Aorta (tissue), 5 donors: ENCODE measurements around the gene MAD1L1. TPM values are rescaled to one million over a fixed set of nuclear protein-coding genes. Genes with fewer than 3 reads are reported as not detected.
"Not testable (repeated sequence)": the region's sequence is repeated elsewhere in the genome, so short reads cannot be mapped to it uniquely, and the experiment has no call there.

Experiments used
- ATAC-seq: fragments of 200-7000 bp; cut with Tn5 transposase; one replicate; pipeline ENCODE4 v1.9.1; 2022; ENCODE audit warnings: moderate library complexity; ENCODE audit not compliant: low FRiP score
- DNase-seq, 2 donors: peaks; one replicate each; pipeline ENCODE4 v3.0.0-alpha.2; 2020
- H3K27ac ChIP-seq, 2 donors: one replicate each; pipeline ENCODE4 v1.5.1; 2013; ENCODE audit warnings: low read length in 2 of 2, mild to moderate bottlenecking in 2 of 2, moderate library complexity in 2 of 2, control low read depth in 1 of 2, inconsistent platforms in 1 of 2, low read depth in 1 of 2
- H3K27me3 ChIP-seq, 2 donors: one replicate each; pipeline ENCODE4 v1.6.1; 2013; ENCODE audit warnings: control low read depth in 1 of 2, low read length in 1 of 2, mild to moderate bottlenecking in 1 of 2, moderate library complexity in 1 of 2; ENCODE audit not compliant: insufficient read depth in 2 of 2, control insufficient read depth in 1 of 2
- H3K36me3 ChIP-seq, 2 donors: one replicate each; pipeline ENCODE4 v1.6.1; 2013; ENCODE audit warnings: control low read depth in 1 of 2, low read length in 1 of 2, mild to moderate bottlenecking in 1 of 2; ENCODE audit not compliant: insufficient read depth in 2 of 2, control insufficient read depth in 1 of 2
- H3K4me1 ChIP-seq, 2 donors: one replicate each; pipeline ENCODE4 v1.6.1; 2013; ENCODE audit warnings: low read length in 2 of 2, control low read depth in 1 of 2, mild to moderate bottlenecking in 1 of 2, moderate library complexity in 1 of 2; ENCODE audit not compliant: insufficient read depth in 2 of 2, control insufficient read depth in 1 of 2
- H3K4me3 ChIP-seq, 2 donors: one replicate each; pipeline ENCODE4 v1.5.1; 2013; ENCODE audit warnings: low read length in 2 of 2, control low read depth in 1 of 2, mild to moderate bottlenecking in 1 of 2
- H3K9me3 ChIP-seq: one replicate; pipeline ENCODE4 v1.6.1; 2013; ENCODE audit warnings: mild to moderate bottlenecking, low read length; ENCODE audit not compliant: control insufficient read depth
- WGBS, 2 donors: extraction: QIAGEN DNeasy Blood & Tissue Kit; methylation state at CpG; one replicate each; pipeline ENCODE4 v1.1.7; 2013; 5-methylcytosine and 5-hydroxymethylcytosine counted together
- intact Hi-C, 2 donors: fragments of 100-400 bp; cut with DNase I; formaldehyde crosslinking; loops; one replicate each; pipeline versions ENCODE4 v1.14.2 to v1.15.0; 2022
- polyA plus RNA-seq, 2 donors: library from polyadenylated mRNA; stranded (reverse); fragments of 200-250 nt; gene quantifications; one replicate each; pipeline ENCODE4 v1.2.3, GENCODE V29; 2013
- total RNA-seq, 2 donors: library from RNA; stranded (reverse); fragmentation: NEBNext Ultra II Directional; extraction: Animal tissue kit (Norgen Biotek cat#: 25700); gene quantifications; one replicate each; pipeline ENCODE4 v1.2.1, GENCODE V29; 2021
- donor health status: healthy with polysubstance abuse.
- donor health status: Bipolar disorder and iron deficiency.
- donor health status: DM: no; HTN: no; CAD: no.
- donor health status: DM: no; HTN: no; CAD: no.
- donor health status: DM: yes; HTN: yes; CAD: no.

MAD1L1 gene
- total and polyA plus RNA-seq, 4 donors: 14.8 to 35.8 (median 20.2) TPM

DNA sequence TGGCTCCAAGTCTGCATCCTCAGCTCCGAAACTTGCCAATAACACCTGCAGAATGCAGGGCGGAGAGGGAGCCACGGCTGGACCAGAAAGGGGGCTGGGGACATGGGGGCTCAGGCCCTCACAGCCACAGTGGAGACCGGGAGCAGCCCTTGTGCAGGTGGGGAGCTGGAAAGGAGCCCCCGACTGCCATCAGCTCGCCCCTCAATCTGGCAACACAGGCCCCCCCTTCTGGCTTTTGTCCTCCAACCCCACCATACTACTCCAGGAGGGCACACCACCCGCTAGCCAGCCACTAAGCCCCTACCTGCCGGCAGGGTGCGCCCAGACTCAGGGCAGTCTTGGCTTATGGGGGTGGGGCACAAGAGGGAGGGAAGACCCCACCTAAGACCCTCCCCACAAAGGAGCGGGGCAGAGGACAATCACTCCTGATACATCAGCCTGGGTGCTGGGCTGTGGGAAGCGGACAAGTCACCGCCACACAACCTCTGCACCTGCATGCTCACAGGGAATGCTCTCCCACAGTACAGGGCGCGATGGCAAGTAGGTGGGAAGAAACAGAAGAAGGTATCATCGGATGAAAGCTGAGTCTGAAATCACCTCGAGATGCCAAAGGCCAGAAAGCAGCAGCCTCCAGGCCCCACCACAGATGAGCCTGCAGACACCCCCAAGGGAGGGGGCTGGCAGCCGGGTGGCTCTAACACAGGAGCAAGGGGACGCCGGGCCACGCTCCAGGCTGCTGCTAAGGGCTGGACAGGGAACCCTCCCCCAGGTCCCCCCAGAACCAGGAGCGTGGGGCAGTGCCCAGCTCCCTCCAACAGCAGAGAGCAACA is 297.4 kb downstream of the MAD1L1 start:
- Histone ChIP-seq H3K27ac (no peak overlapping the region), H3K27me3 (no peaks in the 10 kb centered on the region), H3K4me1 (no peaks in the 10 kb centered on the region), H3K4me3 (no peak overlapping the region), H3K9me3 (no peaks in the 10 kb centered on the region), H3K36me3 (no peaks in the 10 kb centered on the region)
- intact Hi-C loops: no loop called here
- peak; percentile 26 to 52 for DNase-seq
- peak; percentile 12 for ATAC-seq
- WGBS, 2 donors: 97 to 99% methylated on average over 21 of the region's 21 CpGs

DNA sequence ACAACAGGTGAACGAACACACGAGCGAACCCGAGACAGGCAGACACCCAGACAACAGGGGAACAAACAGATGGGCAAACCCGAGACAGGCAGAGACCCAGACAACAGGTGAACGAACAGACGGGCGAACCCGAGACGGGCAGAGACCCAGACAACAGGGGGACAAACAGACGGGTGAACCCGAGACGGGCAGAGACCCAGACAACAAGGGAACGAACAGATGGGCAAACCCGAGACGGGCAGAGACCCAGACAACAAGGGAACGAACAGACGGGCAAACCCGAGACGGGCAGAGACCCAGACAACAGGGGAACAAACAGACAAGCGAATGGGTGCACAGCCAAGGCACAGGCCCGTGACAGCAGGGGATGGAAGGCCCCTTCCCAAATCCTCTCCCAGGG is 298.0 kb downstream of the MAD1L1 start:
- Histone ChIP-seq H3K27ac (no peak overlapping the region), H3K4me1 (no peaks in the 10 kb centered on the region), H3K27me3 (no peaks in the 10 kb centered on the region), H3K9me3 (no peaks in the 10 kb centered on the region), H3K36me3 (no peaks in the 10 kb centered on the region), H3K4me3 (no peak overlapping the region)
- intact Hi-C loops: no loop called here
- 96% methylated on average over 22 of the region's 22 CpGs for WGBS, 2 donors
- no peak for ATAC-seq
- DNase-seq: no peak

DNA sequence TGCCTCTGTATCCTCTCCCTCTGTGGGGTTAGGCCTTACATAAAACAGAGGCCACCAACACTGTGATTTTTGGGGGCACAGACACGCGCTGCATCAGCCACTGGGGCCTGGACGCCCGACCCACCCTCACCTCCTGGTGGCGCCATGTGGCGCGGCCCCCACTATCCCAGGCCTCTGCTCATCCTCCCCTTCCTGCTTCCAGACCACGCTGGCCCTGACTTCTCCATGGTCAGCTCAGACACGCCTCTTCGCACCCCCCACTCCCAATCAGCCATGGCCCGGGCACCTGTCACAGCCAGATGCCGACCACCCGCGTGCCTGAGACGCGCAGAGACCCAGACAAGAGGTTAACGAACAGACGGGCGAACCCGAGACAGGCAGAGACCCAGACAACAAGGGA is 298.7 kb downstream of the MAD1L1 start:
- intact Hi-C loops: no loop called here
- WGBS, 2 donors: 96% methylated on average over 20 of the region's 20 CpGs
- Histone ChIP-seq H3K4me3 (no peak overlapping the region), H3K36me3 (no peaks in the 10 kb centered on the region), H3K27me3 (no peaks in the 10 kb centered on the region), H3K4me1 (no peaks in the 10 kb centered on the region), H3K27ac (no peak overlapping the region), H3K9me3 (no peaks in the 10 kb centered on the region)
- ATAC-seq: no peak
- no peak for DNase-seq

DNA sequence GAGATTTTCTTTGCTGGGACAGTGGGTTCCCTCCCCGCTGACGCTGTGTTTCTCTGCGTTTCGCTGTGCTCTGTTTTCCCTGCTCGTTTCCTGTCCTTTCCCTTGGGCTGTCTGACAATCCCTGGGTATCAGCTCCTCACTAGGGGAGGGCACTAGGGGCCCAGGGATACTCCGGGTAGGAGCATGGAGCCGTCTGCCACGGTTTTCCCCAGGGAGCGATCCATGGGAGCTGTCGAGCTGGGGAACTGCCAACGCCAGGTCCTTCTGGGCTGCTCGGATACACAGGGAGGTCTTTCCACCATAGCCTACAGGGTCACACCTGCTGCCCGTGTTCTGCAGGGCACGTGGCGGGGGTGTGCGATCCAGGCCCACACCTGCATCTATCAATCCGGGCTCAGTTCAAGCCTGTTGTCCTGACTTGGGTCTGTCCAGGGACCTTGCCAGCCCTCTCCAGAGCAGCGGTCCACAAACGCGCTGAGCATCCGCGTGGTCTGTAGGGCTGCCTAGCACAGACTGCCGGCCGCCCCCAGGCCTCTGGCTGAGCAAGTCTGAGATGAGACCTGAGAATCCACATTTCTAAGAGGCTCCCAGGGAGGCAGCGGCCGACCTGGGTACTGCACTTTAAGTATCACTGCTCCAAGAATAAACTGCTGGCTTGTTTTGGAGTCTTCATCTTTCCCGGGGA is 299.5 kb downstream of the MAD1L1 start:
- no peaks in the 10 kb centered on the region for H3K9me3 ChIP-seq
- H3K4me3 ChIP-seq: no peak overlapping the region
- H3K4me1 ChIP-seq: no peaks in the 10 kb centered on the region
- H3K27me3 ChIP-seq: no peaks in the 10 kb centered on the region
- ATAC-seq (peak; percentile 28), DNase-seq (no peak)
- H3K36me3 ChIP-seq: no peaks in the 10 kb centered on the region
- intact Hi-C loops: no loop called here
- WGBS, 2 donors: 81 to 84% methylated on average over 27 of the region's 27 CpGs
- no peak overlapping the region for H3K27ac ChIP-seq

DNA sequence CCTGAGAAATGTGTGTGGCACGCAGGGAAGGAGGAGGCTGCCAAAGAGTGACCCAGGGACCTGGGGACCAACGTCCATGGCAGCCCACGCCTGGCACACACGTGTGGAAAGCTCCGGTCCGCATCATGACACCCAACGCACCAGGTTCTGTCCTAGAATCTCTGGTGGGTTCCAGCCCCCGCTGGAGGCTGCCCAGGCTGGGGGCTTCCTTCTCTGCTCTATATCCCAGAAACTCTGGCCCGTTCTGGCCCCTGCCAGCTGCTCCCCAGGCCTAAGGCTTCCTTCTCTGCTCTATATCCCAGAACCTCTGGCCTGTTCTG is 300.8 kb downstream of the MAD1L1 start:
- Histone ChIP-seq H3K9me3 (no peaks in the 10 kb centered on the region), H3K36me3 (no peaks in the 10 kb centered on the region), H3K27ac (no peak overlapping the region), H3K27me3 (no peaks in the 10 kb centered on the region), H3K4me1 (no peaks in the 10 kb centered on the region), H3K4me3 (no peak overlapping the region)
- ATAC-seq (no peak), DNase-seq (no peak)
- intact Hi-C loops: no loop called here
- WGBS, 2 donors: 95 to 96% methylated on average over 9 of the region's 9 CpGs

DNA sequence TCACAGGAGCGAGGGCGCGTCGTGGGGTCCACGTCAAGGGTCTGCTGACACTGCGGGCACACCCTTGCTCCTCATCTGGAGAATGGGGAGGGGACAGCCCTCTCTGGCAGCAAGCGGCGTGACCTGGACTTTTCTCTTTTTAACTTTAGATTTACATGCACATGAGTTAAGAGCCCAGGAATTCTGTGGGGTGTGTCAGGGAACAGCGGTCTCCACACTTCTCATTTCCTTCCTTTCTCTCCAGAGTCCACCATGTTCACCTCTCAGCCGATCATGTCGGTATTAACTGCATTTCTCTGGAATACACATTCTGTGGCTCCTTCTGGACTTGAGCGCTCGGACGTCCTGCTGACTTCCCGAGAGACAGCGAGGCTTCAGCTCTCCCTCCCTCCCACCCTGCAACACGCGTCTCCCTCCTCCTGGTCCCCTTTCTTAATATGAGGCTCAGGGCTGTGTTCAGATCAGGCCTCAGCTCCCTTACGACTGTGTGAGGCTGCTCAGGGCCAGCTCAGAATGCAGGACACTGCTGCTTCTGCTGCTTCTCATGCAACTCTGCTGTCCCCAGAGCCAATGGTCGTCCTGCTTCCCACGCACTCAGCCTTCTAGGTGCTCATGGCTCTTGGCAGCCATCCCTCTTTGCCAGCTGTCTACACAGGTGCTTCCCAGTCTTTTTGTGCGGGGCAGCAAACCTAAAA is 301.3 kb downstream of the MAD1L1 start:
- H3K9me3 ChIP-seq: no peaks in the 10 kb centered on the region
- ATAC-seq (no peak), DNase-seq (no peak)
- H3K36me3 ChIP-seq: no peaks in the 10 kb centered on the region
- H3K27me3 ChIP-seq: no peaks in the 10 kb centered on the region
- no peak overlapping the region for H3K27ac ChIP-seq
- intact Hi-C loops: no loop called here
- 94% methylated on average over 22 of the region's 22 CpGs for WGBS, 2 donors
- no peaks in the 10 kb centered on the region for H3K4me1 ChIP-seq
- H3K4me3 ChIP-seq: no peak overlapping the region

DNA sequence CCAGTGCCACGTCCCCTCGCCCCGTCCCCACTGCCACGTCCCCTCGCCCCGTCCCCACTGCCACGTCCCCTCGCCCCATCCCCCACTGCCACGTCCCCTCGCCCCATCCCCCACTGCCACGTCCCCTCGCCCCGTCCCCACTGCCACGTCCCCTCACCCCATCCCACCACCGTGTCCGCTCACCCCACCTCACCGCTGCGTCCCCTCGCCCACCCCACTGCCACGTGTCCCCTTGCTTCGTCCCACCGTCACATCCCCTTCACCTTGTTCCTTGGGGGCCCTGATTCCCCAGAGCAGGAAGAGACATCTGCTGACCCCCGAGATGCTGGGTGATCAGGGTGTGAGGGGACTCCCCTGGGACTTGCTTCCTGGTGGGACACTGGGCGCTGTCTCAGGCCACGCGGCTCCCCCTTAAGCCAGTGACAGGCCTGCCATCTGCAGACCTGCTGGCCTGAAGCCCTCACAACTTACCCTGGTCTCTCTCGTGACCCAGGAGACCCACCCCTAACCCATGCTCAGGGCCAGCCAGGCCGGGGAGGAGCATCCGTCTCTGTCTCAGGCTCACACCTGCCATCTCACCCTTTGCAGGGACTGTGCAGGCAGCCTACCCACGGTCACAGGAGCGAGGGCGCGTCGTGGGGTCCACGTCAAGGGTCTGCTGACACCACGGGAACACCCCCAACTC is 302.2 kb downstream of the MAD1L1 start:
- H3K4me1 ChIP-seq: no peaks in the 10 kb centered on the region
- no peaks in the 10 kb centered on the region for H3K36me3 ChIP-seq
- WGBS, 2 donors: 91 to 94% methylated on average over 31 to 35 of the region's 36 CpGs
- no peak overlapping the region for H3K27ac ChIP-seq
- H3K9me3 ChIP-seq: no peaks in the 10 kb centered on the region
- H3K4me3 ChIP-seq: no peak overlapping the region
- no peaks in the 10 kb centered on the region for H3K27me3 ChIP-seq
- intact Hi-C loops: no loop called here
- no peak for ATAC-seq
- no peak for DNase-seq

DNA sequence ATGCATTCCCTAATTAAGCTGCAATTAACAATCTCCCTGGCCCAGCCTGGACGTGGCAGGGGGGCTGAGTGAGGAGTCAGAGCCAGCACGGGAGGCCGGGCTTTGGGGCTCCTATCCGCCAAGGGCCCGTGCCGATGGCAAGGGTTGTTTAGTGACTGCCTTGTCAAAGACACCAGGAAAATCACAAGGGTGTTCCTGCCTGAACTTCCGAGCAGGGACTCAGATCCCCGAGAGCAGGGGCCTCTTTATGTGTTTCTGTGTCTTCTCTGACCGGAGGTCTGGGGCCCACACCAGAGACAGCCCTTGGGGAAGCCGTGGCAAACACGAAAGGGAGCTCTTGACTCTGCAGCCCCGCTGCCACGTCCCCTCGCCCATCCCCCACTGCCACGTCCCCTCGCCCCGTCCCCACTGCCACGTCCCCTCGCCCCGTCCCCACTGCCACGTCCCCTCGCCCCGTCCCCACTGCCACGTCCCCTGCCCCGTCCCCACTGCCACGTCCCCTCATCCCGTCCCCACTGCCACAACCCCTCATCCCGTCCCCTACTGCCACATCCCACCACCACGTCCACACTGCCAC is 303.3 kb downstream of the MAD1L1 start:
- ATAC-seq, H3K27me3 ChIP-seq, H3K4me3 ChIP-seq, H3K9me3 ChIP-seq, H3K4me1 ChIP-seq, DNase-seq, H3K27ac ChIP-seq, intact Hi-C loops, H3K36me3 ChIP-seq: not testable (repeated sequence)
- WGBS, 2 donors: 97% methylated on average over 24 to 29 of the region's 29 CpGs
